DND-41 (cell line): Measurements from ENCODE around the gene BRCA1.

Experiments
- ATAC-seq: fragments of 200-7000 bp; cut with Tn5 transposase; 3 replicates; pipeline ENCODE4 v1.9.1; 2021; ENCODE audit warnings: low read depth; ENCODE audit not compliant: insufficient read depth
- DNase-seq: peaks from one replicate; pipeline ENCODE4 v3.0.0-alpha.2; 2020
- H2AFZ ChIP-seq: 2 replicates; pipeline ENCODE4 v1.6.0; 2012; ENCODE audit warnings: low read depth, low read length
- H3K27ac ChIP-seq: 2 replicates; pipeline ENCODE4 v1.5.1; 2012; ENCODE audit warnings: low read length, inconsistent platforms
- H3K27me3 ChIP-seq: fragments of 200-600 bp; sonication (generic); 2 replicates; pipeline ENCODE4 v1.6.0; 2012; ENCODE audit warnings: low read length, mild to moderate bottlenecking, inconsistent platforms; ENCODE audit not compliant: insufficient read depth, poor library complexity
- H3K36me3 ChIP-seq: 2 replicates; pipeline ENCODE4 v1.5.1; 2012; ENCODE audit warnings: low read length, inconsistent platforms; ENCODE audit not compliant: insufficient read depth
- H3K4me1 ChIP-seq: 2 replicates; pipeline ENCODE4 v1.5.1; 2012; ENCODE audit warnings: mild to moderate bottlenecking, low read length; ENCODE audit not compliant: insufficient read depth
- H3K4me2 ChIP-seq: 2 replicates; pipeline ENCODE4 v1.6.0; 2012; ENCODE audit warnings: mild to moderate bottlenecking, moderate library complexity, low read length, inconsistent platforms; ENCODE audit not compliant: insufficient read depth
- H3K4me3 ChIP-seq, 2 experiments: fragments of 200-600 bp in 1 of 2; shearing (Covaris generic) in 1 of 2; 2 replicates each; pipeline ENCODE4 v1.5.1; 2012 to 2016; ENCODE audit warnings: inconsistent platforms in 2 of 2, low read length in 2 of 2, mild to moderate bottlenecking in 2 of 2, low read depth in 1 of 2, moderate library complexity in 1 of 2
- H3K79me2 ChIP-seq: 2 replicates; pipeline ENCODE4 v1.6.0; 2012; ENCODE audit warnings: low read length, inconsistent platforms; ENCODE audit not compliant: insufficient read depth
- H3K9ac ChIP-seq: 2 replicates; pipeline ENCODE4 v1.6.0; 2012; ENCODE audit warnings: low read depth, mild to moderate bottlenecking, inconsistent platforms, low read length, moderate library complexity
- H3K9me3 ChIP-seq: 2 replicates; pipeline ENCODE4 v1.5.1; 2012; ENCODE audit warnings: low read length, moderate library complexity, mild to moderate bottlenecking, inconsistent platforms; ENCODE audit not compliant: insufficient read depth, severe bottlenecking
- H4K20me1 ChIP-seq: 2 replicates; pipeline ENCODE4 v1.6.0; 2012; ENCODE audit warnings: low read length; ENCODE audit not compliant: insufficient read depth
- EZH2 ChIP-seq: IDR thresholded peaks from 3 replicates; pipeline ENCODE4 v1.6.1; 2012; ENCODE audit warnings: borderline replicate concordance, low read depth, mild to moderate bottlenecking, moderate library complexity, low read length, inconsistent platforms; ENCODE audit not compliant: severe bottlenecking
- TF ChIP-seq, protein P1 (sequence below): IDR thresholded peaks from 2 replicates; pipeline ENCODE4 v1.5.1; 2012; ENCODE audit warnings: borderline replicate concordance, low read length, moderate library complexity, mild to moderate bottlenecking; ENCODE audit not compliant: poor library complexity, severe bottlenecking; ENCODE audit errors: extremely low read depth

BRCA1 gene

DNA sequence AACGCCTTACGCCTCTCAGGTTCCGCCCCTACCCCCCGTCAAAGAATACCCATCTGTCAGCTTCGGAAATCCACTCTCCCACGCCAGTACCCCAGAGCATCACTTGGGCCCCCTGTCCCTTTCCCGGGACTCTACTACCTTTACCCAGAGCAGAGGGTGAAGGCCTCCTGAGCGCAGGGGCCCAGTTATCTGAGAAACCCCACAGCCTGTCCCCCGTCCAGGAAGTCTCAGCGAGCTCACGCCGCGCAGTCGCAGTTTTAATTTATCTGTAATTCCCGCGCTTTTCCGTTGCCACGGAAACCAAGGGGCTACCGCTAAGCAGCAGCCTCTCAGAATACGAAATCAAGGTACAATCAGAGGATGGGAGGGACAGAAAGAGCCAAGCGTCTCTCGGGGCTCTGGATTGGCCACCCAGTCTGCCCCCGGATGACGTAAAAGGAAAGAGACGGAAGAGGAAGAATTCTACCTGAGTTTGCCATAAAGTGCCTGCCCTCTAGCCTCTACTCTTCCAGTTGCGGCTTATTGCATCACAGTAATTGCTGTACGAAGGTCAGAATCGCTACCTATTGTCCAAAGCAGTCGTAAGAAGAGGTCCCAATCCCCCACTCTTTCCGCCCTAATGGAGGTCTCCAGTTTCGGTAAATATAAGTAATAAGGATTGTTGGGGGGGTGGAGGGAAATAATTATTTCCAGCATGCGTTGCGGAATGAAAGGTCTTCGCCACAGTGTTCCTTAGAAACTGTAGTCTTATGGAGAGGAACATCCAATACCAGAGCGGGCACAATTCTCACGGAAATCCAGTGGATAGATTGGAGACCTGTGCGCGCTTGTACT, at the start of gene BRCA1:
Gene BRCA1, minus strand, starts transcription at position 232 of the 834 bp plus-strand sequence. CDS start 1,268 bp downstream, outside the sequence.
- H3K36me3 ChIP-seq: peaks cover 31% of the 10 kb centered on the region
- TF ChIP-seq, protein P1, sequence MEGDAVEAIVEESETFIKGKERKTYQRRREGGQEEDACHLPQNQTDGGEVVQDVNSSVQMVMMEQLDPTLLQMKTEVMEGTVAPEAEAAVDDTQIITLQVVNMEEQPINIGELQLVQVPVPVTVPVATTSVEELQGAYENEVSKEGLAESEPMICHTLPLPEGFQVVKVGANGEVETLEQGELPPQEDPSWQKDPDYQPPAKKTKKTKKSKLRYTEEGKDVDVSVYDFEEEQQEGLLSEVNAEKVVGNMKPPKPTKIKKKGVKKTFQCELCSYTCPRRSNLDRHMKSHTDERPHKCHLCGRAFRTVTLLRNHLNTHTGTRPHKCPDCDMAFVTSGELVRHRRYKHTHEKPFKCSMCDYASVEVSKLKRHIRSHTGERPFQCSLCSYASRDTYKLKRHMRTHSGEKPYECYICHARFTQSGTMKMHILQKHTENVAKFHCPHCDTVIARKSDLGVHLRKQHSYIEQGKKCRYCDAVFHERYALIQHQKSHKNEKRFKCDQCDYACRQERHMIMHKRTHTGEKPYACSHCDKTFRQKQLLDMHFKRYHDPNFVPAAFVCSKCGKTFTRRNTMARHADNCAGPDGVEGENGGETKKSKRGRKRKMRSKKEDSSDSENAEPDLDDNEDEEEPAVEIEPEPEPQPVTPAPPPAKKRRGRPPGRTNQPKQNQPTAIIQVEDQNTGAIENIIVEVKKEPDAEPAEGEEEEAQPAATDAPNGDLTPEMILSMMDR: no peak
- TF ChIP-seq EZH2: no peak
- ATAC-seq (peak; percentile 97), DNase-seq (peak; percentile 98)
- H3K4me3 ChIP-seq: peak within 1 kb of the TSS; percentile 53 to 71
- peak within 1 kb of the TSS; percentile 89 for H3K4me2 ChIP-seq
- peak within 1 kb of the TSS; percentile 85 for H2AFZ ChIP-seq
- H4K20me1 ChIP-seq: no peaks in the 10 kb centered on the region
- peak within 1 kb of the TSS; percentile 78 for H3K9ac ChIP-seq
- H3K9me3 ChIP-seq: no peaks in the 10 kb centered on the region
- H3K27ac ChIP-seq: peak within 1 kb of the TSS; percentile 92
- H3K79me2 ChIP-seq: peaks cover 55% of the 10 kb centered on the region
- H3K27me3 ChIP-seq: no peaks in the 10 kb centered on the region
- H3K4me1 ChIP-seq: peaks cover 27% of the 10 kb centered on the region

DNA sequence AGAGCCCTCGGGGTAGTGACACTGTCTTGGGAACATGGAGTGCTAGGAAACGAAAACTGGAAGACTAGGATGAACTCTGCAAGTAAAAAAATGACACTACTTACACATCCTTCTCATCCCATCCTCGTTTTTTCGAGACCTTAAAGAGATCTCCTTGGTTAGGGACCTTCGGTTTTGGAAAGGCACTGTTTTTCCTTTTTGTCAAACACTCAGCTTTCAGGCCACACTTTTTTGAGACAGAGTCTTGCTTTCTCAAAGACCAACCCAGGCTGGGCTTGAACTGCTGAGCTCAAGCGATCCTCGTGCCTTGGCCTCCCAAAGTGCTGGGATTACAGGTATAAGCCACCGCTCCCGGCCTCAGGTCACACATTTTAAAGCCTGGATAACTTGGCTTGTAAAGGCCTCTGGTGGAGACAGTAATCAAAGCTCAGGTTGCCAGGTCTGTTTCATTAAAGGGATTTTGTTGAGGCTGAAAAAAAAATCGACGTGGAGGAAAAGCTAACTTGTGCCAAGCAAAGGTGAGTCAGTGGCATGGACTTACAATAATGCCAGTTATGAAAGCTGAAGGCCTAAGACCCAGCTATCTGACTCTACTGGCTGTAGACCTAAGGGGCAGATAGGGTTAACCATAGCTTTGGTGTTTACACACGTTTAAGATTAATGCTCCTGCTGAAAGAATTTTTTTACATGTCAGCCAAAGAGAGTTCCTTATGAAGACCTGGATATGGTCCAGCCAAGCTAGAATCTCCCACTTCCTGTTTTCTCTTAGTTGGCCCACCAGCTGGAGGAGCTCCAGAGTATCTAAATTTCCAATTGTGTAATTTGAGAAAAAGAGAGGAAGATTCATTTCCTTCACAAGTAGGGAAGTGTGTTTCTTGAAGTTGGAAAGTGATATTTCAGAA, 46.7 kb upstream of the BRCA1 start:
- H3K9ac ChIP-seq: peak overlapping the region; percentile 86
- no peaks in the 10 kb centered on the region for H3K9me3 ChIP-seq
- peaks cover 42% of the 10 kb centered on the region for H3K4me1 ChIP-seq
- H3K4me3 ChIP-seq: peak overlapping the region; percentile 68 to 88
- peaks cover 11% of the 10 kb centered on the region for H3K36me3 ChIP-seq
- peak overlapping the region; percentile 86 for H2AFZ ChIP-seq
- DNase-seq (peak; percentile 9), ATAC-seq (no peak)
- H3K27me3 ChIP-seq: no peaks in the 10 kb centered on the region
- no peak for TF ChIP-seq EZH2
- TF ChIP-seq, protein P1: peak; percentile 41
- peaks cover 63% of the 10 kb centered on the region for H3K79me2 ChIP-seq
- peak overlapping the region; percentile 95 for H3K4me2 ChIP-seq
- H4K20me1 ChIP-seq: no peaks in the 10 kb centered on the region
- peak overlapping the region; percentile 97 for H3K27ac ChIP-seq

DNA sequence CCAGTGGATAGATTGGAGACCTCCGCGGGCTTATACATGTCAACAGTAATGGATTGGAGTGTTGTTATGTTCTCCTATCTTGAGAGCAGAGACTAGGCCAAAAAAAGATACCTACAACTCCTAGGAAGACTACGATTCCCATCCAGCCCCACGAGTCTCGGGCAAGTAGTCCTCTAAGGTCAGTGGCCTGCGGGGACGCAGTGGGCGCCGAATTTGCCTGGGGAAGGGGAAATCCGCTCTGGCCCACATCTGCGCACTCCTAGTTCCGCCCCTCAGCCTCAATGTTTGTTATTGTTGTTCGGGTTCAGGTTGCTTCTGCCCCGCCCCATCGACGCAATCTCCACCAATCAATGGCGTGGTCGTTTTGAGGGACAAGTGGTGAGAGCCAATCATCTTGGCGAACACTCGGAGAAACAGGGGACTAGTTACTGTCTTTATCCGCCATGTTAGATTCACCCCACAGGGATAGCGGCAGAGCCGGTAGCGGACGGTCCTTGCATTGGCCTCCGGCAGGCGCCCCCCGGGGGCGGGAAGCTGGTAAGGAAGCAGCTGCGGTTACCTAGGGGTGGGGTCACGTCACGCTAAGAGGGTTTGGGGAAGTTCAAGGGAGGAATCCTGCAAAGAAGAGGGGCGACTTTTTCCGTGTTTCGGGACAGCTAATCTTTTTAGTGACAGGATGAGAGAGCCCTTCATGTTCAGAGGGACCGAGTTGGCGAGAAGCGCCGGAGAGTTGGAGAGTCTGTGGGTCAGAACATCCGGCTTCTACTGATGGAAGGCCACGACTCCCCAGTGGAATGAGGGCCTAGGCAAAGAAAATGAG, 45.8 kb upstream of the BRCA1 start, which contains the start of gene NBR1:
Gene NBR1, plus strand, starts transcription at position 449 of the 820 bp plus-strand sequence. CDS start 4,586 bp downstream, outside the sequence.
- H3K9me3 ChIP-seq: no peaks in the 10 kb centered on the region
- H3K27ac ChIP-seq: peak within 1 kb of the TSS; percentile 97
- ATAC-seq: peak; percentile 87
- peak; percentile 98 for DNase-seq
- H3K4me3 ChIP-seq: peak within 1 kb of the TSS; percentile 68 to 88
- H3K27me3 ChIP-seq: no peaks in the 10 kb centered on the region
- H3K79me2 ChIP-seq: peaks cover 63% of the 10 kb centered on the region
- peaks cover 42% of the 10 kb centered on the region for H3K4me1 ChIP-seq
- H3K9ac ChIP-seq: peak within 1 kb of the TSS; percentile 86
- peaks cover 9% of the 10 kb centered on the region for H3K36me3 ChIP-seq
- no peaks in the 10 kb centered on the region for H4K20me1 ChIP-seq
- peak within 1 kb of the TSS; percentile 86 for H2AFZ ChIP-seq
- H3K4me2 ChIP-seq: peak within 1 kb of the TSS; percentile 95
- TF ChIP-seq, protein P1: peak; percentile 47
- TF ChIP-seq EZH2: no peak
